Activated CD4-positive, alpha-beta T cell treated with anti-CD3 and anti-CD28 coated beads, Interleukin-2, amount 10 ng/mL, durations not matched to agents 24 days and 14 days (primary cell): ENCODE results near the gene EXOC4. TPM values are rescaled to one million over a fixed set of nuclear protein-coding genes. Genes with fewer than 3 reads are reported as not detected.

ENCODE experiments used
- DNase-seq: peaks from one replicate; pipeline ENCODE4 v3.0.0; 2022
- H3K27ac Mint-ChIP-seq: one replicate; pipeline ENCODE4 v1.8.0; 2022; ENCODE audit warnings: mild to moderate bottlenecking, mixed read lengths
- H3K27me3 Mint-ChIP-seq: one replicate; pipeline ENCODE4 v1.8.0; 2022; ENCODE audit warnings: mixed read lengths
- H3K36me3 Mint-ChIP-seq: one replicate; pipeline ENCODE4 v1.8.0; 2022; ENCODE audit warnings: low read depth, mild to moderate bottlenecking, mixed read lengths
- H3K4me1 Mint-ChIP-seq: one replicate; pipeline ENCODE4 v1.8.0; 2021; ENCODE audit warnings: mixed read lengths
- H3K4me3 Mint-ChIP-seq: one replicate; pipeline ENCODE4 v1.8.0; 2022; ENCODE audit warnings: mild to moderate bottlenecking, moderate library complexity, mixed read lengths
- H3K9me3 Mint-ChIP-seq: one replicate; pipeline ENCODE4 v1.8.0; 2021; ENCODE audit warnings: mixed read lengths
- intact Hi-C: fragments of 100-400 bp; cut with micrococcal nuclease; formaldehyde crosslinking; loops from one replicate; pipeline ENCODE4 v1.15.1; 2023
- total RNA-seq: library from RNA; stranded (reverse); gene quantifications from 2 replicates; pipeline ENCODE4 v1.2.3, GENCODE V29; 2022

EXOC4 gene
- total RNA-seq, 1 donor from 2014 or later = 53.0 TPM

- Mint-ChIP-seq H3K27ac (no peak overlapping the region), H3K27me3 (no peaks in the 10 kb centered on the region), H3K4me1 (no peaks in the 10 kb centered on the region), H3K4me3 (no peak overlapping the region), H3K36me3 (peaks cover 2% of the 10 kb centered on the region), H3K9me3 (no peaks in the 10 kb centered on the region)
- intact Hi-C loops = no loop called here
- DNase-seq = no peak
These were observed 430.2 kb downstream of the EXOC4 start for GRCh38 chr7:133683182-133683454.

GRCh38 chr7:133688483-133689239, 435.8 kb downstream of the EXOC4 start:
- H3K27me3 Mint-ChIP-seq = no peaks in the 10 kb centered on the region
- no peak overlapping the region for H3K4me3 Mint-ChIP-seq
- peaks cover 2% of the 10 kb centered on the region for H3K36me3 Mint-ChIP-seq
- H3K4me1 Mint-ChIP-seq = no peaks in the 10 kb centered on the region
- no peak for DNase-seq
- H3K9me3 Mint-ChIP-seq = no peaks in the 10 kb centered on the region
- no peak overlapping the region for H3K27ac Mint-ChIP-seq
- intact Hi-C loops = no loop called here

GRCh38 chr7:133690740-133691139, 437.9 kb downstream of the EXOC4 start:
- Mint-ChIP-seq H3K27ac (no peak overlapping the region), H3K27me3 (no peaks in the 10 kb centered on the region), H3K36me3 (peaks cover 3% of the 10 kb centered on the region), H3K4me3 (no peak overlapping the region), H3K9me3 (peaks cover 4% of the 10 kb centered on the region), H3K4me1 (peaks cover 2% of the 10 kb centered on the region)
- intact Hi-C loops = no loop called here
- no peak for DNase-seq

GRCh38 chr7:133691727-133692610, 439.1 kb downstream of the EXOC4 start:
- intact Hi-C loops = no loop called here
- no peak for DNase-seq
- peaks cover 2% of the 10 kb centered on the region for H3K4me1 Mint-ChIP-seq
- H3K9me3 Mint-ChIP-seq = peaks cover 4% of the 10 kb centered on the region
- H3K27me3 Mint-ChIP-seq = no peaks in the 10 kb centered on the region
- H3K4me3 Mint-ChIP-seq = no peak overlapping the region
- H3K27ac Mint-ChIP-seq = no peak overlapping the region
- H3K36me3 Mint-ChIP-seq = peaks cover 1% of the 10 kb centered on the region

- Mint-ChIP-seq H3K36me3 (peaks cover 1% of the 10 kb centered on the region), H3K9me3 (peaks cover 4% of the 10 kb centered on the region), H3K27me3 (no peaks in the 10 kb centered on the region), H3K4me3 (no peak overlapping the region), H3K4me1 (peaks cover 2% of the 10 kb centered on the region), H3K27ac (no peak overlapping the region)
- no peak for DNase-seq
- intact Hi-C loops = no loop called here
These were observed 440.4 kb downstream of the EXOC4 start for GRCh38 chr7:133693281-133693680.

GRCh38 chr7:133696056-133696455, 443.2 kb downstream of the EXOC4 start:
- intact Hi-C loops = no loop called here
- H3K27ac Mint-ChIP-seq = no peak overlapping the region
- DNase-seq = no peak
- H3K4me3 Mint-ChIP-seq = no peak overlapping the region
- H3K27me3 Mint-ChIP-seq = no peaks in the 10 kb centered on the region
- peaks cover 2% of the 10 kb centered on the region for H3K4me1 Mint-ChIP-seq
- peaks cover 4% of the 10 kb centered on the region for H3K9me3 Mint-ChIP-seq
- peaks cover 1% of the 10 kb centered on the region for H3K36me3 Mint-ChIP-seq

- Mint-ChIP-seq H3K36me3 (peaks cover 1% of the 10 kb centered on the region), H3K27me3 (no peaks in the 10 kb centered on the region), H3K9me3 (peaks cover 4% of the 10 kb centered on the region), H3K4me3 (no peak overlapping the region), H3K27ac (no peak overlapping the region), H3K4me1 (peaks cover 2% of the 10 kb centered on the region)
- no peak for DNase-seq
- intact Hi-C loops = no loop called here
These were observed 444.7 kb downstream of the EXOC4 start for GRCh38 chr7:133697585-133697984.

- Mint-ChIP-seq H3K27me3 (no peaks in the 10 kb centered on the region), H3K9me3 (peaks cover 4% of the 10 kb centered on the region), H3K27ac (no peak overlapping the region), H3K4me3 (no peak overlapping the region), H3K4me1 (peaks cover 2% of the 10 kb centered on the region), H3K36me3 (peaks cover 1% of the 10 kb centered on the region)
- DNase-seq = no peak
- intact Hi-C loops = no loop called here
These were observed 445.2 kb downstream of the EXOC4 start for GRCh38 chr7:133698127-133698526.

GRCh38 chr7:133699386-133699785, 446.5 kb downstream of the EXOC4 start:
- Mint-ChIP-seq H3K9me3 (peaks cover 4% of the 10 kb centered on the region), H3K4me1 (peaks cover 2% of the 10 kb centered on the region), H3K27ac (no peak overlapping the region), H3K4me3 (no peak overlapping the region), H3K27me3 (no peaks in the 10 kb centered on the region), H3K36me3 (peaks cover 1% of the 10 kb centered on the region)
- DNase-seq = no peak
- intact Hi-C loops = no loop called here

GRCh38 chr7:133702078-133702477, 449.2 kb downstream of the EXOC4 start:
- intact Hi-C loops = no loop called here
- H3K27me3 Mint-ChIP-seq = no peaks in the 10 kb centered on the region
- no peaks in the 10 kb centered on the region for H3K9me3 Mint-ChIP-seq
- no peak overlapping the region for H3K27ac Mint-ChIP-seq
- H3K4me1 Mint-ChIP-seq = no peaks in the 10 kb centered on the region
- no peak overlapping the region for H3K4me3 Mint-ChIP-seq
- no peak for DNase-seq
- no peaks in the 10 kb centered on the region for H3K36me3 Mint-ChIP-seq

GRCh38 chr7:133702960-133703359, 450.1 kb downstream of the EXOC4 start:
- DNase-seq = no peak
- Mint-ChIP-seq H3K4me1 (no peaks in the 10 kb centered on the region), H3K4me3 (no peak overlapping the region), H3K9me3 (no peaks in the 10 kb centered on the region), H3K27me3 (no peaks in the 10 kb centered on the region), H3K36me3 (no peaks in the 10 kb centered on the region), H3K27ac (no peak overlapping the region)
- intact Hi-C loops = no loop called here

- intact Hi-C loops = no loop called here
- no peaks in the 10 kb centered on the region for H3K27me3 Mint-ChIP-seq
- no peak overlapping the region for H3K27ac Mint-ChIP-seq
- H3K36me3 Mint-ChIP-seq = no peaks in the 10 kb centered on the region
- H3K9me3 Mint-ChIP-seq = no peaks in the 10 kb centered on the region
- H3K4me1 Mint-ChIP-seq = no peaks in the 10 kb centered on the region
- DNase-seq = no peak
- H3K4me3 Mint-ChIP-seq = no peak overlapping the region
These were observed 450.7 kb downstream of the EXOC4 start for GRCh38 chr7:133703547-133703946.

- intact Hi-C loops = no loop called here
- Mint-ChIP-seq H3K27me3 (no peaks in the 10 kb centered on the region), H3K36me3 (no peaks in the 10 kb centered on the region), H3K27ac (no peak overlapping the region), H3K4me1 (no peaks in the 10 kb centered on the region), H3K9me3 (no peaks in the 10 kb centered on the region), H3K4me3 (no peak overlapping the region)
- DNase-seq = no peak
These were observed 451.6 kb downstream of the EXOC4 start for GRCh38 chr7:133704453-133704852.

GRCh38 chr7:133705596-133705995, 452.7 kb downstream of the EXOC4 start:
- no peaks in the 10 kb centered on the region for H3K27me3 Mint-ChIP-seq
- no peaks in the 10 kb centered on the region for H3K36me3 Mint-ChIP-seq
- DNase-seq = no peak
- H3K27ac Mint-ChIP-seq = no peak overlapping the region
- H3K4me1 Mint-ChIP-seq = no peaks in the 10 kb centered on the region
- no peak overlapping the region for H3K4me3 Mint-ChIP-seq
- no peaks in the 10 kb centered on the region for H3K9me3 Mint-ChIP-seq
- intact Hi-C loops = no loop called here
